Upper lobe of left lung (tissue), 4 donors: ENCODE results near the gene ARHGEF3.

Experiments used
- CTCF ChIP-seq, 6 experiments: fragments of 450-650 bp in 4 of 6; fragments of 200-600 bp in 2 of 6; sonication (generic) in 2 of 6; IDR thresholded peaks; one replicate each; pipeline ENCODE4 v1.5.1; 2016 to 2019; ENCODE audit warnings: antibody characterized with exemption in 6 of 6
- POLR2A ChIP-seq, 4 donors: fragments of 450-650 bp; IDR thresholded peaks; one replicate each; pipeline ENCODE4 v1.5.1; 2016 to 2017; ENCODE audit warnings: antibody characterized with exemption in 4 of 4, mild to moderate bottlenecking in 2 of 4
- POLR2AphosphoS5 ChIP-seq, 2 donors: sonication (generic); formaldehyde crosslinking; IDR thresholded peaks; one replicate each; pipeline ENCODE4 v1.5.1; 2017; ENCODE audit warnings: antibody characterized with exemption in 2 of 2

- TF ChIP-seq CTCF (IDR thresholded peaks at IDR 0.05): no peak
- TF ChIP-seq POLR2A (IDR thresholded peaks at IDR 0.05): no peak
- TF ChIP-seq POLR2AphosphoS5 (IDR thresholded peaks at IDR 0.05): no peak
These were observed 58.9 kb downstream of the ARHGEF3 start for GRCh38 chr3:56742887-56743286.
